B cell (primary cell): ENCODE results near the gene PRDM11.

ENCODE experiments used
- EZH2 ChIP-seq: IDR thresholded peaks from 2 replicates; pipeline ENCODE4 v1.6.1; 2012; ENCODE audit warnings: borderline replicate concordance, low read depth, mild to moderate bottlenecking, moderate library complexity, low read length; ENCODE audit not compliant: insufficient read depth, poor library complexity, severe bottlenecking
- TF ChIP-seq, protein P1 (sequence below): fragments of 200-600 bp; IDR thresholded peaks from one replicate; pipeline ENCODE4 v1.8.0; 2022; ENCODE audit warnings: antibody characterized with exemption, mild to moderate bottlenecking

DNA sequence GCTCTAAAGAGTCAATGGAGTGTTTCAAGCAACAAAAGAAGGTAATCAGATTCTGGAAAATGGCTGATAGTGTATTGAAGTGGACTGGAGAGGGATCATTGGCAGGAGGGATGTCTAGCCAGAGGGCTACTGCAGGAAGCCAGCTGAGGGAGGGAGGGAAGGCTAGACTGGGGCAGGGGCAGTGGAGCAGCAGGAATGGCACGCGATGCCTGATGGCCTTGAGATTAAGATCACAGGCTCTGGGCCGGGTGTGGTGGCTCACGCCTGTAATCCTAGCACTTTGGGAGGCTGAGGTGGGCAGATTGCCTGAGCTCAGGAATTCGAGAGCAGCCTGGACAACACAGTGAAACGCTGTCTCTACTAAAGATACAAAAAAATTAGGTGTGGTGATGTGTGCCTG is 47.5 kb upstream of the PRDM11 start:
- TF ChIP-seq, protein P1, sequence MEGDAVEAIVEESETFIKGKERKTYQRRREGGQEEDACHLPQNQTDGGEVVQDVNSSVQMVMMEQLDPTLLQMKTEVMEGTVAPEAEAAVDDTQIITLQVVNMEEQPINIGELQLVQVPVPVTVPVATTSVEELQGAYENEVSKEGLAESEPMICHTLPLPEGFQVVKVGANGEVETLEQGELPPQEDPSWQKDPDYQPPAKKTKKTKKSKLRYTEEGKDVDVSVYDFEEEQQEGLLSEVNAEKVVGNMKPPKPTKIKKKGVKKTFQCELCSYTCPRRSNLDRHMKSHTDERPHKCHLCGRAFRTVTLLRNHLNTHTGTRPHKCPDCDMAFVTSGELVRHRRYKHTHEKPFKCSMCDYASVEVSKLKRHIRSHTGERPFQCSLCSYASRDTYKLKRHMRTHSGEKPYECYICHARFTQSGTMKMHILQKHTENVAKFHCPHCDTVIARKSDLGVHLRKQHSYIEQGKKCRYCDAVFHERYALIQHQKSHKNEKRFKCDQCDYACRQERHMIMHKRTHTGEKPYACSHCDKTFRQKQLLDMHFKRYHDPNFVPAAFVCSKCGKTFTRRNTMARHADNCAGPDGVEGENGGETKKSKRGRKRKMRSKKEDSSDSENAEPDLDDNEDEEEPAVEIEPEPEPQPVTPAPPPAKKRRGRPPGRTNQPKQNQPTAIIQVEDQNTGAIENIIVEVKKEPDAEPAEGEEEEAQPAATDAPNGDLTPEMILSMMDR = no peak
- TF ChIP-seq EZH2 = no peak
